ENCODE measurements around the gene LGALS3. TPM values are rescaled to one million over a fixed set of nuclear protein-coding genes. Genes with fewer than 3 reads are reported as not detected.

Gene LGALS3
- total RNA-seq, 3 donors from 2014 or later: 293 to 580 (median 571) TPM

GRCh38 chr14:55127460-55127951 lies 1.5 kb upstream of the LGALS3 start:
- peaks cover 8 to 14% of the 10 kb centered on the region in 2 donors for H3K4me1 ChIP-seq
- intact Hi-C loops (cut with DNase I; ENCODE audit: low total_unique reads): no loop called here
- no peaks in the 10 kb centered on the region for H3K36me3 ChIP-seq
- no peak overlapping the region for H3K4me3 ChIP-seq
- H3K27ac ChIP-seq: peak overlapping the region; percentile 28 to 99
- H3K9me3 ChIP-seq: no peaks in the 10 kb centered on the region
- no peak for TF ChIP-seq POLR2A (IDR thresholded peaks at IDR 0.05)
- H3K27me3 ChIP-seq: no peaks in the 10 kb centered on the region
- DNase-seq (ENCODE audit: low spot score in 2 of 2): no peak

GRCh38 chr14:55128386-55129085 lies 516 bp upstream of the LGALS3 start:
- Histone ChIP-seq H3K27ac (peak overlapping the region; percentile 99), H3K27me3 (no peaks in the 10 kb centered on the region), H3K4me1 (peaks cover 0 to 14% of the 10 kb centered on the region in 2 donors), H3K4me3 (peak overlapping the region; percentile 81 to 93 (median 93)), H3K9me3 (no peaks in the 10 kb centered on the region), H3K36me3 (no peaks in the 10 kb centered on the region)
- intact Hi-C loops (cut with DNase I; ENCODE audit: low total_unique reads): no loop called here
- no peak for DNase-seq (ENCODE audit: low spot score in 2 of 2)
- TF ChIP-seq CTCF (IDR thresholded peaks at IDR 0.05): no peak
- peak; percentile 64 for TF ChIP-seq POLR2A (IDR thresholded peaks at IDR 0.05)
- TF ChIP-seq POLR2AphosphoS5 (IDR thresholded peaks at IDR 0.05): peak in 2 of 3 donors; percentile 43 to 67

- Histone ChIP-seq H3K4me3 (peak overlapping the region; percentile 81 to 93 (median 93)), H3K36me3 (no peaks in the 10 kb centered on the region), H3K4me1 (peaks cover 0 to 16% of the 10 kb centered on the region in 2 donors), H3K27ac (peak overlapping the region; percentile 99), H3K27me3 (no peaks in the 10 kb centered on the region), H3K9me3 (no peaks in the 10 kb centered on the region)
- TF ChIP-seq POLR2AphosphoS5 (IDR thresholded peaks at IDR 0.05): peak; percentile 20 to 50 (median 35)
- no peak for TF ChIP-seq POLR2A (IDR thresholded peaks at IDR 0.05)
- no peak for TF ChIP-seq CTCF (IDR thresholded peaks at IDR 0.05)
- peak; percentile 62 to 79 for DNase-seq (ENCODE audit: low spot score in 2 of 2)
- intact Hi-C loops (cut with DNase I; ENCODE audit: low total_unique reads): loop anchor here (5.0 kb wide), 1 partner anchor 37 kb away; no protein-coding TSS in a partner anchor
These were observed 560 bp downstream of the LGALS3 start for GRCh38 chr14:55129428-55130195.

GRCh38 chr14:55130196-55130550 lies 1.1 kb downstream of the LGALS3 start:
- H3K36me3 ChIP-seq: no peaks in the 10 kb centered on the region
- H3K27me3 ChIP-seq: no peaks in the 10 kb centered on the region
- no peaks in the 10 kb centered on the region for H3K9me3 ChIP-seq
- TF ChIP-seq POLR2A (IDR thresholded peaks at IDR 0.05) (no peak), POLR2AphosphoS5 (IDR thresholded peaks at IDR 0.05) (no peak), CTCF (IDR thresholded peaks at IDR 0.05) (no peak)
- H3K27ac ChIP-seq: peak overlapping the region; percentile 99
- peaks cover 0 to 16% of the 10 kb centered on the region in 2 donors for H3K4me1 ChIP-seq
- peak overlapping the region; percentile 81 to 93 (median 93) for H3K4me3 ChIP-seq
- no peak for DNase-seq (ENCODE audit: low spot score in 2 of 2)
- intact Hi-C loops (cut with DNase I; ENCODE audit: low total_unique reads): loop anchor here (5.0 kb wide), 1 partner anchor 38 kb away; no protein-coding TSS in a partner anchor

- peak overlapping the region; percentile 81 to 93 (median 93) for H3K4me3 ChIP-seq
- H3K27ac ChIP-seq: peak overlapping the region; percentile 99
- H3K36me3 ChIP-seq: no peaks in the 10 kb centered on the region
- no peaks in the 10 kb centered on the region for H3K27me3 ChIP-seq
- intact Hi-C loops (cut with DNase I; ENCODE audit: low total_unique reads): loop anchor here (5.0 kb wide), 1 partner anchor 39 kb away; no protein-coding TSS in a partner anchor
- H3K4me1 ChIP-seq: peaks cover 0 to 16% of the 10 kb centered on the region in 2 donors
- DNase-seq (ENCODE audit: low spot score in 2 of 2): no peak
- H3K9me3 ChIP-seq: no peaks in the 10 kb centered on the region
- TF ChIP-seq POLR2AphosphoS5 (IDR thresholded peaks at IDR 0.05): peak in 1 of 3 donors; percentile 36
- TF ChIP-seq CTCF (IDR thresholded peaks at IDR 0.05): peak in 2 of 3 donors; percentile 10 to 15
- no peak for TF ChIP-seq POLR2A (IDR thresholded peaks at IDR 0.05)
These were observed 2.5 kb downstream of the LGALS3 start for GRCh38 chr14:55131370-55132137.
